PC-3 (cell line): Measurements from ENCODE around the gene EPHA1.
"Not testable (repeated sequence)": the region's sequence is repeated elsewhere in the genome, so short reads cannot be mapped to it uniquely, and the experiment has no call there.

Source experiments
- CTCF ChIP-seq: fragments of 300-600 bp; sonication (generic); conservative IDR thresholded peaks from 2 replicates; pipeline ENCODE4 v1.5.1; 2017; ENCODE audit warnings: antibody characterized with exemption, low read depth, mild to moderate bottlenecking, low read length
- EZH2 ChIP-seq: fragments of 300-600 bp; sonication (generic); IDR thresholded peaks from one replicate; pipeline ENCODE4 v1.6.1; 2017; ENCODE audit warnings: antibody characterized with exemption, mild to moderate bottlenecking, low read length; ENCODE audit not compliant: unreplicated experiment
- EZH2phosphoT487 ChIP-seq: fragments of 300-600 bp; sonication (generic); IDR thresholded peaks from 2 replicates; pipeline ENCODE4 v1.6.1; 2018; ENCODE audit warnings: mild to moderate bottlenecking, antibody characterized with exemption, low read length, borderline replicate concordance

GRCh38 chr7:143420624-143421023 is 12.0 kb upstream of the EPHA1 start:
- not testable (repeated sequence) for TF ChIP-seq CTCF, EZH2, EZH2phosphoT487
